H1 (cell line): ENCODE measurements around the gene PPP1R14B. TPM values are rescaled to one million over a fixed set of nuclear protein-coding genes. Genes with fewer than 3 reads are reported as not detected.

ENCODE experiments used
- CTCF ChIA-PET: fragments of 300-600 bp; sonication (Branson Sonifier 250); formaldehyde crosslinking; loops from one replicate; lab custom pipeline; 2021; ENCODE audit not compliant: partially characterized antibody; lab: Charles Lee
- POLR2A ChIA-PET: fragments of 300-600 bp; sonication (Branson Sonifier 250); formaldehyde crosslinking; loops from one replicate; lab custom pipeline; 2021; ENCODE audit warnings: inconsistent platforms; ENCODE audit not compliant: partially characterized antibody; lab: Charles Lee
- DNase-seq, 2 experiments: peaks; one replicate each; pipeline versions ENCODE4 v3.0.0 to v3.0.0-alpha.2; 2010 to 2022; ENCODE audit warnings: low spot score in 2 of 2, low read depth in 1 of 2, mixed read lengths in 1 of 2
- FAIRE-seq: peaks from 2 replicates; lab custom pipeline; 2011; peaks lifted over from hg19 to GRCh38; lab: Jason Lieb, UNC
- H2AFZ ChIP-seq: 2 replicates; pipeline ENCODE4 v1.8.1; 2012; ENCODE audit warnings: low read length, inconsistent platforms
- H2AK5ac ChIP-seq: 2 replicates; pipeline ENCODE4 v1.6.1; 2013; ENCODE audit warnings: low read depth, low read length
- H2BK120ac ChIP-seq: replicated peaks from 2 replicates; pipeline ENCODE3; 2013; ENCODE audit warnings: low read depth, low read length, inconsistent platforms
- H2BK12ac ChIP-seq: 2 replicates; pipeline ENCODE4 v1.6.1; 2013; ENCODE audit warnings: low read depth, low read length
- H2BK15ac ChIP-seq: 2 replicates; pipeline ENCODE4 v1.6.1; 2013; ENCODE audit warnings: low read length
- H2BK20ac ChIP-seq: 2 replicates; pipeline ENCODE4 v1.6.1; 2013; ENCODE audit warnings: low read length
- H2BK5ac ChIP-seq: 2 replicates; pipeline ENCODE4 v1.6.1; 2013; ENCODE audit warnings: low read depth, low read length
- H3K14ac ChIP-seq: 2 replicates; pipeline ENCODE4 v1.6.1; 2013; ENCODE audit warnings: inconsistent platforms; ENCODE audit not compliant: insufficient read length
- H3K18ac ChIP-seq: 2 replicates; pipeline ENCODE4 v1.6.1; 2013; ENCODE audit warnings: low read length; ENCODE audit errors: extremely low read depth
- H3K23ac ChIP-seq: 2 replicates; pipeline ENCODE4 v1.6.1; 2013; ENCODE audit warnings: inconsistent platforms; ENCODE audit not compliant: insufficient read length
- H3K23me2 ChIP-seq: 2 replicates; pipeline ENCODE4 v1.6.1; 2013; ENCODE audit warnings: low read depth, low read length
- H3K27ac ChIP-seq: 2 replicates; pipeline ENCODE4 v1.6.1; 2011; ENCODE audit warnings: low read depth, low read length, inconsistent platforms
- H3K27me3 ChIP-seq, 4 experiments: replicated peaks in 1 of 4; 1 replicate in 1 of 4; 2 replicates in 3 of 4; pipeline versions ENCODE4 v1.6.1 to v1.8.1; 2011 to 2013; ENCODE audit warnings: low read length in 3 of 4, mild to moderate bottlenecking in 3 of 4, inconsistent platforms in 2 of 4, mixed read lengths in 2 of 4, moderate library complexity in 1 of 4; ENCODE audit not compliant: control insufficient read depth in 3 of 4, insufficient read depth in 3 of 4; ENCODE audit errors: extremely low read depth in 1 of 4
- H3K36me3 ChIP-seq, 4 experiments: 2 replicates each; pipeline versions ENCODE4 v1.6.1 to v1.8.1; 2011 to 2013; ENCODE audit warnings: mild to moderate bottlenecking in 4 of 4, low read length in 3 of 4, moderate library complexity in 2 of 4, control low read depth in 1 of 4, inconsistent platforms in 1 of 4; ENCODE audit not compliant: insufficient read depth in 4 of 4, control insufficient read depth in 2 of 4
- H3K4ac ChIP-seq: replicated peaks from 2 replicates; pipeline ENCODE3; 2013; ENCODE audit warnings: low read length, low read depth, mixed read lengths, inconsistent platforms; ENCODE audit not compliant: insufficient read length
- H3K4me1 ChIP-seq, 4 experiments: replicated peaks in 1 of 4; 1 replicate in 1 of 4; 2 replicates in 3 of 4; pipeline versions ENCODE4 v1.6.1 to v1.8.1; 2011 to 2013; ENCODE audit warnings: low read length in 3 of 4, inconsistent platforms in 2 of 4, mixed read lengths in 1 of 4; ENCODE audit not compliant: insufficient read depth in 4 of 4, control insufficient read depth in 3 of 4
- H3K4me2 ChIP-seq, 2 experiments: 2 replicates each; pipeline versions ENCODE4 v1.6.1 to v1.8.1; 2011 to 2013; ENCODE audit warnings: low read depth in 2 of 2, low read length in 2 of 2, control low read depth in 1 of 2, inconsistent platforms in 1 of 2, mild to moderate bottlenecking in 1 of 2; ENCODE audit not compliant: insufficient read depth in 1 of 2
- H3K4me3 ChIP-seq, 4 experiments: fragments of 200-600, 300-600 bp in 1 of 4; sonication (generic), shearing (Covaris generic), sonication (Bioruptor Twin) in 1 of 4; 2 replicates each; pipeline versions ENCODE4 v1.5.1 to v1.8.1; 2011 to 2016; ENCODE audit warnings: low read length in 4 of 4, low read depth in 3 of 4, control low read depth in 2 of 4, inconsistent platforms in 2 of 4, mild to moderate bottlenecking in 2 of 4, mixed read lengths in 1 of 4, moderate library complexity in 1 of 4; ENCODE audit not compliant: insufficient read depth in 2 of 4; ENCODE audit errors: extremely low read depth in 1 of 4
- H3K56ac ChIP-seq: replicated peaks from 2 replicates; pipeline ENCODE3; 2013; ENCODE audit warnings: low read depth, mild to moderate bottlenecking, mixed read lengths, low read length, inconsistent platforms; ENCODE audit not compliant: insufficient read length
- H3K79me1 ChIP-seq: 2 replicates; pipeline ENCODE4 v1.6.1; 2013; ENCODE audit warnings: low read depth, low read length, control low read depth
- H3K79me2 ChIP-seq, 2 experiments: 2 replicates each; pipeline versions ENCODE4 v1.6.1 to v1.8.1; 2012 to 2013; ENCODE audit warnings: low read length in 2 of 2, mild to moderate bottlenecking in 2 of 2, inconsistent platforms in 1 of 2; ENCODE audit not compliant: insufficient read depth in 2 of 2, control insufficient read depth in 1 of 2
- H3K9ac ChIP-seq, 4 experiments: replicated peaks in 1 of 4; 1 replicate in 1 of 4; 2 replicates in 3 of 4; pipeline versions ENCODE4 v1.6.1 to v1.8.1; 2011 to 2013; ENCODE audit warnings: low read depth in 3 of 4, low read length in 3 of 4, control low read depth in 2 of 4, mild to moderate bottlenecking in 2 of 4, moderate library complexity in 2 of 4, inconsistent platforms in 1 of 4; ENCODE audit errors: extremely low read depth in 1 of 4
- H3K9me3 ChIP-seq, 2 experiments: 2 replicates each; pipeline versions ENCODE4 v1.6.1 to v1.8.1; 2012 to 2013; ENCODE audit warnings: mild to moderate bottlenecking in 2 of 2, moderate library complexity in 2 of 2, control low read depth in 1 of 2, inconsistent platforms in 1 of 2, low read depth in 1 of 2, low read length in 1 of 2, mixed read lengths in 1 of 2; ENCODE audit not compliant: insufficient read depth in 2 of 2
- H4K20me1 ChIP-seq, 2 experiments: replicated peaks in 1 of 2; 2 replicates each; pipeline versions ENCODE3 to v1.8.1; 2011 to 2013; ENCODE audit warnings: inconsistent platforms in 2 of 2, low read length in 2 of 2, mild to moderate bottlenecking in 1 of 2; ENCODE audit not compliant: insufficient read depth in 2 of 2, control insufficient read depth in 1 of 2
- H4K5ac ChIP-seq: 2 replicates; pipeline ENCODE4 v1.6.1; 2013; ENCODE audit warnings: low read length, low read depth, mixed read lengths, inconsistent platforms; ENCODE audit not compliant: insufficient read length
- H4K8ac ChIP-seq: 2 replicates; pipeline ENCODE4 v1.8.0; 2013; ENCODE audit warnings: mild to moderate bottlenecking, moderate library complexity, low read length, inconsistent platforms; ENCODE audit not compliant: insufficient read depth; ENCODE audit errors: extremely low read depth
- H4K91ac ChIP-seq: replicated peaks from 2 replicates; pipeline ENCODE3; 2013; ENCODE audit warnings: low read length, mixed read lengths, inconsistent platforms; ENCODE audit not compliant: insufficient read length
- PHF8 ChIP-seq: fragments of 200-600 bp; sonication (generic); conservative IDR thresholded peaks from 2 replicates; pipeline ENCODE4 v1.7.1; 2012; ENCODE audit warnings: low read depth, mild to moderate bottlenecking, inconsistent platforms, low read length, moderate library complexity
- WGBS, 2 experiments: shearing (Covaris generic) in 1 of 2; methylation state at CpG; one replicate each; pipeline versions ENCODE4 v1.1.6 to v1.1.7; 2013 to 2015; ENCODE audit warnings: low lambda C conversion rate in 2 of 2, mixed read lengths in 2 of 2, inconsistent platforms in 1 of 2, low coverage in 1 of 2, missing lambda C conversion rate in 1 of 2; ENCODE audit not compliant: insufficient replicate concordance in 2 of 2, insufficient coverage in 1 of 2, insufficient read length in 1 of 2; ENCODE audit errors: extremely low coverage in 1 of 2, missing lambda C conversion rate in 1 of 2; 5-methylcytosine and 5-hydroxymethylcytosine counted together
- polyA plus RNA-seq, 7 experiments: library from polyadenylated mRNA; depleted of rRNA in 3 of 7; stranded (reverse) in 5 of 7; unstranded in 2 of 7; fragments of >200 nt in 5 of 7; fragments of 200-250 nt in 2 of 7; gene quantifications; 1 replicate in 5 of 7; 2 replicates in 1 of 7; 4 replicates in 1 of 7; pipeline versions ENCODE4 v1.2.1 to v1.2.3, GENCODE V29; 2011 to 2013; ENCODE audit warnings: missing spikeins in 2 of 7, mixed read lengths in 2 of 7
- total RNA-seq: library from RNA; stranded (reverse); fragmentation: NEBNext Ultra II Directional; extraction: Animal tissue kit (Norgen Biotek cat#: 25700); gene quantifications from 2 replicates; pipeline ENCODE4 v1.2.1, GENCODE V29; 2021

Gene PPP1R14B
- total and polyA plus RNA-seq, 2 of the 8 experiments (the other 6 are each of a cell fraction or from before 2014, with no cell fraction given): 265 to 419 TPM

- Histone ChIP-seq H4K91ac (no peak overlapping the region), H3K4me1 (peaks cover 0 to 11% (median 4%) of the 10 kb centered on the region in 4 experiments; a peak in 5 of 7 replicates), H2BK5ac (no peak overlapping the region), H4K8ac (no peak overlapping the region), H4K20me1 (peaks cover 4 to 13% of the 10 kb centered on the region in 2 experiments), H2AFZ (no peak overlapping the region), H3K23ac (no peak overlapping the region), H3K79me2 (no peaks in the 10 kb centered on the region), H2BK120ac (no peak overlapping the region), H3K4ac (no peak overlapping the region), H3K9ac (no peak overlapping the region), H3K4me2 (no peak overlapping the region), H3K9me3 (no peaks in the 10 kb centered on the region), H3K4me3 (no peak overlapping the region), H3K14ac (no peak overlapping the region), H3K56ac (no peak overlapping the region), H2BK20ac (no peak overlapping the region), H3K79me1 (no peaks in the 10 kb centered on the region), H3K18ac (no peak overlapping the region), H3K27me3 (no peaks in the 10 kb centered on the region), H3K23me2 (peaks cover 2% of the 10 kb centered on the region), H3K36me3 (peaks cover 10 to 56% (median 23%) of the 10 kb centered on the region in 4 experiments), H2BK15ac (no peak overlapping the region), H4K5ac (no peak overlapping the region), H2BK12ac (no peak overlapping the region), H3K27ac (no peak overlapping the region), H2AK5ac (no peak overlapping the region)
- ChIA-PET POLR2A (interaction anchor here (0.6 to 11.9 kb wide), 7 partner anchors 9 to 95 kb away, joined by 3 to 352 read pairs (median 4); partner anchors contain the start of genes FKBP2, PLCB3 and PPP1R14B), CTCF (interaction anchor here (0.6 to 8.5 kb wide), 11 partner anchors 9 to 841 kb away, joined by 3 to 102 read pairs (median 4); partner anchors contain the start of genes BAD, CATSPERZ, PLCB3 and PPP1R14B)
- FAIRE-seq (no peak), DNase-seq (no peak)
- 92% methylated on average over 30 of the region's 35 CpGs; no CpG with 5 or more reads in 1 of the 2 experiments for WGBS, 2 experiments
- no peak for TF ChIP-seq PHF8
These were observed 18.7 kb upstream of the PPP1R14B start for GRCh38 chr11:64265176-64266160.
